Neural crest cell (in vitro differentiated cells): Measurements from ENCODE around the gene GPHN. TPM values are rescaled to one million over a fixed set of nuclear protein-coding genes. Genes with fewer than 3 reads are reported as not detected.

Source experiments
- DNase-seq: peaks from one replicate; pipeline ENCODE4 v3.0.0; 2021; ENCODE audit warnings: low read depth, mixed read lengths, low spot score
- H3K27ac Mint-ChIP-seq: one replicate; pipeline ENCODE4 v1.8.0; 2021; ENCODE audit warnings: mild to moderate bottlenecking, mixed read lengths; ENCODE audit not compliant: unreplicated experiment
- H3K27me3 Mint-ChIP-seq: 2 replicates; pipeline ENCODE4 v1.8.0; 2021; ENCODE audit warnings: low read depth, mild to moderate bottlenecking, mixed read lengths
- H3K36me3 Mint-ChIP-seq: 2 replicates; pipeline ENCODE4 v1.8.0; 2021; ENCODE audit warnings: low read depth, mild to moderate bottlenecking, mixed read lengths
- H3K4me1 Mint-ChIP-seq: 2 replicates; pipeline ENCODE4 v1.8.0; 2021; ENCODE audit warnings: mixed read lengths
- H3K4me3 Mint-ChIP-seq: one replicate; pipeline ENCODE4 v1.8.0; 2021; ENCODE audit warnings: mild to moderate bottlenecking, mixed read lengths
- H3K9me3 Mint-ChIP-seq: 2 replicates; pipeline ENCODE4 v1.8.0; 2021; ENCODE audit warnings: mixed read lengths
- CTCF ChIP-seq: fragments of 200-600 bp; sonication (generic); conservative IDR thresholded peaks from 2 replicates; pipeline ENCODE4 v1.5.0; 2021; ENCODE audit warnings: antibody characterized with exemption, mild to moderate bottlenecking
- total RNA-seq: library from RNA; stranded (reverse); gene quantifications from 2 replicates; pipeline ENCODE4 v1.2.1, GENCODE V29; 2021

GPHN gene
- total RNA-seq, 1 donor from 2014 or later = 43.5 TPM

GRCh38 chr14:66993512-66993911, 485.6 kb downstream of the GPHN start:
- H3K36me3 Mint-ChIP-seq = peaks cover 4% of the 10 kb centered on the region
- no peaks in the 10 kb centered on the region for H3K27me3 Mint-ChIP-seq
- H3K27ac Mint-ChIP-seq = no peak overlapping the region

DNA sequence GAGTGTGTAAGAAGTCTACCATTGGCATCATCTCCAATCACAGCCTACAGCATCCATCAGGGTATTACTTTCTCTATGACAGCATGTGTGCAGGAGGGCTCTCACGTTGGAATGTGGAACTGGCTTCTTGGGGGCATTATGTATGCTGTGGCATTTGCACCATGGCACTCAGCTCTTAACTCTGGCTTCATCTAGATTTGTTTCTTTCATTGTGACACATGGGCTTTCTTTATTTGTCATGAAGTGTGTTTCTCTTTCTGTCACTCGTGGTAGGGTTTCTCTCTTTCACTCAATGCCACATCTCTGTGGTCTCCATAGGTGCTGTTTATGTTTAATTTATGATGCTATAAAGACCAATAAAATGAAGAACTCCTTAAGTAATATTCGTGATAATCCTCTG, 490.1 kb downstream of the GPHN start:
- no peaks in the 10 kb centered on the region for H3K4me1 Mint-ChIP-seq
- no peaks in the 10 kb centered on the region for H3K36me3 Mint-ChIP-seq
- DNase-seq = no peak
- no peak for TF ChIP-seq CTCF
- no peak overlapping the region for H3K4me3 Mint-ChIP-seq
- no peaks in the 10 kb centered on the region for H3K9me3 Mint-ChIP-seq
- H3K27ac Mint-ChIP-seq = no peak overlapping the region
- H3K27me3 Mint-ChIP-seq = no peaks in the 10 kb centered on the region

More at GRCh38 chr14:66993512-66993911, 485.6 kb downstream of the GPHN start:
- Mint-ChIP-seq H3K9me3 (no peaks in the 10 kb centered on the region), H3K4me3 (no peak overlapping the region), H3K4me1 (no peaks in the 10 kb centered on the region)
- no peak for TF ChIP-seq CTCF
- DNase-seq = no peak

- Mint-ChIP-seq H3K36me3 (no peaks in the 10 kb centered on the region), H3K4me3 (no peak overlapping the region), H3K9me3 (no peaks in the 10 kb centered on the region), H3K27ac (no peak overlapping the region), H3K27me3 (no peaks in the 10 kb centered on the region), H3K4me1 (no peaks in the 10 kb centered on the region)
- no peak for DNase-seq
- TF ChIP-seq CTCF = no peak
Measured at GRCh38 chr14:66999978-67000377, 492.0 kb downstream of the GPHN start.

GRCh38 chr14:67002994-67003753, 495.2 kb downstream of the GPHN start:
- TF ChIP-seq CTCF = no peak
- no peaks in the 10 kb centered on the region for H3K27me3 Mint-ChIP-seq
- no peak overlapping the region for H3K4me3 Mint-ChIP-seq
- no peaks in the 10 kb centered on the region for H3K4me1 Mint-ChIP-seq
- H3K9me3 Mint-ChIP-seq = no peaks in the 10 kb centered on the region
- H3K27ac Mint-ChIP-seq = no peak overlapping the region
- no peaks in the 10 kb centered on the region for H3K36me3 Mint-ChIP-seq
- DNase-seq = no peak

- Mint-ChIP-seq H3K27ac (no peak overlapping the region), H3K36me3 (no peaks in the 10 kb centered on the region), H3K27me3 (no peaks in the 10 kb centered on the region), H3K9me3 (no peaks in the 10 kb centered on the region), H3K4me1 (no peaks in the 10 kb centered on the region), H3K4me3 (no peak overlapping the region)
- DNase-seq = no peak
- TF ChIP-seq CTCF = no peak
Measured at GRCh38 chr14:67004521-67004920, 496.6 kb downstream of the GPHN start.
